IMR-90 (cell line): ENCODE data around the gene MLXIPL. TPM values are rescaled to one million over a fixed set of nuclear protein-coding genes. Genes with fewer than 3 reads are reported as not detected.

Experiments used
- ATAC-seq: fragments of 200-7000 bp; cut with Tn5 transposase; 2 replicates; pipeline ENCODE4 v1.9.1; 2020; ENCODE audit warnings: low read depth, mild to moderate bottlenecking, moderate library complexity
- BruUV-seq: library from RNA; stranded (reverse); fragments of 400-500 nt; replicated peaks from 2 replicates; lab custom pipeline; 2021; lab: Mats Ljungman, UMichigan
- CTCF ChIA-PET: fragments of 300-600 bp; formaldehyde crosslinking; extraction: SDS; loops from one replicate; lab custom pipeline; 2021; ENCODE audit warnings: antibody characterized with exemption; lab: Yijun Ruan, JAX
- POLR2A ChIA-PET: fragments of 300-600 bp; sonication (Branson Sonifier 250); formaldehyde crosslinking; loops from one replicate; lab custom pipeline; 2022; ENCODE audit warnings: antibody characterized with exemption; ENCODE audit not compliant: unreplicated experiment; lab: Charles Lee
- DNase-seq: peaks from one replicate; pipeline ENCODE4 v3.0.0; 2013
- H2AFZ ChIP-seq: replicated peaks from 2 replicates; pipeline ENCODE3; 2013; ENCODE audit warnings: low read length, mild to moderate bottlenecking; ENCODE audit not compliant: poor library complexity
- H2AK5ac ChIP-seq: 2 replicates; pipeline ENCODE4 v1.6.1; 2013; ENCODE audit warnings: low read depth, low read length, inconsistent platforms
- H2AK9ac ChIP-seq: replicated peaks from 2 replicates; pipeline ENCODE3; 2013; ENCODE audit warnings: mild to moderate bottlenecking, low read depth, low read length, moderate library complexity; ENCODE audit not compliant: poor library complexity
- H2BK120ac ChIP-seq: 2 replicates; pipeline ENCODE4 v1.6.1; 2013; ENCODE audit warnings: low read depth, low read length, inconsistent platforms
- H2BK15ac ChIP-seq: 3 replicates; pipeline ENCODE4 v1.6.1; 2013; ENCODE audit warnings: low read depth, low read length, inconsistent platforms
- H2BK20ac ChIP-seq: 2 replicates; pipeline ENCODE4 v1.6.1; 2013; ENCODE audit warnings: low read depth, mild to moderate bottlenecking, inconsistent platforms, low read length, moderate library complexity
- H2BK5ac ChIP-seq: 2 replicates; pipeline ENCODE4 v1.6.1; 2013; ENCODE audit warnings: mild to moderate bottlenecking, low read depth, low read length, inconsistent platforms; ENCODE audit not compliant: poor library complexity, severe bottlenecking
- H3K14ac ChIP-seq: replicated peaks from 2 replicates; pipeline ENCODE4 v1.6.1; 2013; ENCODE audit warnings: low read depth, low read length, inconsistent platforms
- H3K18ac ChIP-seq: 2 replicates; pipeline ENCODE4 v1.6.1; 2013; ENCODE audit warnings: low read depth, low read length, control low read depth
- H3K23ac ChIP-seq: 2 replicates; pipeline ENCODE4 v1.6.1; 2013; ENCODE audit warnings: low read depth, low read length, inconsistent platforms
- H3K27ac ChIP-seq: 2 replicates; pipeline ENCODE4 v1.5.1; 2013; ENCODE audit warnings: mild to moderate bottlenecking, control low read depth, low read length; ENCODE audit not compliant: insufficient read depth
- H3K27me3 ChIP-seq: 2 replicates; pipeline ENCODE4 v1.6.1; 2013; ENCODE audit warnings: low read length; ENCODE audit not compliant: control insufficient read depth, insufficient read depth
- H3K36me3 ChIP-seq: 2 replicates; pipeline ENCODE4 v1.6.1; 2013; ENCODE audit warnings: low read length, mixed read lengths; ENCODE audit not compliant: control insufficient read depth, insufficient read depth
- H3K4ac ChIP-seq: 2 replicates; pipeline ENCODE4 v1.6.1; 2013; ENCODE audit warnings: low read depth, low read length, inconsistent platforms
- H3K4me1 ChIP-seq: 2 replicates; pipeline ENCODE4 v1.6.1; 2013; ENCODE audit warnings: low read length, mixed read lengths; ENCODE audit not compliant: control insufficient read depth, insufficient read depth
- H3K4me2 ChIP-seq: 2 replicates; pipeline ENCODE4 v1.6.1; 2013; ENCODE audit warnings: low read depth, mild to moderate bottlenecking, control low read depth, low read length, moderate library complexity
- H3K4me3 ChIP-seq: 2 replicates; pipeline ENCODE4 v1.5.1; 2013; ENCODE audit warnings: low read depth, mild to moderate bottlenecking, control low read depth, low read length, moderate library complexity; ENCODE audit not compliant: insufficient read depth
- H3K56ac ChIP-seq: 2 replicates; pipeline ENCODE4 v1.6.1; 2013; ENCODE audit warnings: low read length, inconsistent platforms; ENCODE audit not compliant: insufficient read depth; ENCODE audit errors: extremely low read depth
- H3K79me1 ChIP-seq, 2 experiments: 2 replicates each; pipeline ENCODE4 v1.6.1; 2013; ENCODE audit warnings: low read length in 2 of 2, inconsistent platforms in 1 of 2, low read depth in 1 of 2
- H3K9ac ChIP-seq: 2 replicates; pipeline ENCODE4 v1.6.1; 2013; ENCODE audit warnings: low read depth, low read length, control low read depth
- H3K9me1 ChIP-seq: 2 replicates; pipeline ENCODE4 v1.6.1; 2013; ENCODE audit warnings: low read length, inconsistent platforms; ENCODE audit not compliant: insufficient read depth
- H3K9me3 ChIP-seq: 2 replicates; pipeline ENCODE4 v1.6.1; 2013; ENCODE audit warnings: low read length; ENCODE audit not compliant: control insufficient read depth, insufficient read depth
- H4K20me1 ChIP-seq: 2 replicates; pipeline ENCODE4 v1.6.1; 2013; ENCODE audit warnings: low read length, inconsistent platforms; ENCODE audit not compliant: insufficient read depth
- H4K5ac ChIP-seq: 2 replicates; pipeline ENCODE4 v1.6.1; 2013; ENCODE audit warnings: mild to moderate bottlenecking, low read depth, low read length, control low read depth
- H4K8ac ChIP-seq, 2 experiments: 2 replicates each; pipeline ENCODE4 v1.6.1; 2013; ENCODE audit warnings: low read depth in 2 of 2, low read length in 2 of 2, control low read depth in 1 of 2, inconsistent platforms in 1 of 2
- H4K91ac ChIP-seq: 2 replicates; pipeline ENCODE4 v1.6.1; 2013; ENCODE audit warnings: low read depth, low read length, inconsistent platforms; ENCODE audit not compliant: insufficient read depth
- BHLHE40 ChIP-seq: fragments of 150-350 bp; IDR thresholded peaks from 2 replicates; pipeline ENCODE4 v1.6.1; 2016; ENCODE audit warnings: mild to moderate bottlenecking, low read depth, low read length
- CEBPB ChIP-seq: IDR thresholded peaks from 2 replicates; pipeline ENCODE4 v1.6.1; 2012; ENCODE audit warnings: low read depth, low read length, improper control_type of control experiment
- FOS ChIP-seq: fragments of 150-350 bp; IDR thresholded peaks from 2 replicates; pipeline ENCODE4 v1.6.1; 2016; ENCODE audit warnings: low read depth, low read length
- MXI1 ChIP-seq: IDR thresholded peaks from 2 replicates; pipeline ENCODE4 v1.6.1; 2012; ENCODE audit warnings: low read depth, mild to moderate bottlenecking, low read length, moderate library complexity, borderline replicate concordance
- NFE2L2 ChIP-seq: fragments of 150-350 bp; IDR thresholded peaks from 2 replicates; pipeline ENCODE4 v1.6.1; 2016; ENCODE audit warnings: low read depth, mild to moderate bottlenecking, low read length
- WGBS, 2 experiments: methylation state at CpG; one replicate each; pipeline versions ENCODE4 v1.1.5 to v1.1.7; 2013; ENCODE audit warnings: missing lambda C conversion rate in 2 of 2; ENCODE audit not compliant: insufficient read length in 1 of 2; ENCODE audit errors: extremely low coverage in 2 of 2; 5-methylcytosine and 5-hydroxymethylcytosine counted together
- dilution Hi-C: fragments of 300-500 bp; cut with HindIII; formaldehyde crosslinking; loops from one replicate; pipeline ENCODE4 v1.14.3; 2018; ENCODE audit warnings: low sequenced_read_pairs; ENCODE audit not compliant: unreplicated experiment
- in situ Hi-C: fragments of 300-500 bp; cut with MboI; formaldehyde crosslinking; loops from 3 replicates; pipeline ENCODE4 v1.14.3; 2019; ENCODE audit warnings: low sequenced_read_pairs, inconsistent platforms, mixed read lengths
- intact Hi-C: fragments of 100-400 bp; cut with micrococcal nuclease; formaldehyde crosslinking; loops from 2 replicates; pipeline ENCODE4 v1.10.0; 2022
- polyA plus RNA-seq, 3 experiments: library from polyadenylated mRNA; depleted of rRNA; stranded (reverse); fragments of >200 nt; gene quantifications; 2 replicates each; pipeline ENCODE4 v1.2.3, GENCODE V29; 2012; ENCODE audit warnings: low replicate concordance in 1 of 3
- total RNA-seq: library from RNA; depleted of rRNA; stranded (reverse); fragments of >200 nt; gene quantifications from 2 replicates; pipeline ENCODE4 v1.2.3, GENCODE V29; 2012; rRNA removed
- TF ChIP-seq, protein P1 (sequence below): conservative IDR thresholded peaks from 2 replicates; pipeline ENCODE4 v1.5.1; 2012; ENCODE audit warnings: mild to moderate bottlenecking, low read depth, low read length, improper control_type of control experiment
- TF ChIP-seq, protein P2 (sequence below): fragments of 150-350 bp; IDR thresholded peaks from 2 replicates; pipeline ENCODE4 v1.6.1; 2017; ENCODE audit warnings: mild to moderate bottlenecking, antibody characterized with exemption, low read length, low read depth

Gene MLXIPL
- total and polyA plus RNA-seq, 2 of the 4 experiments (the other 2 are of a cell fraction), result not detected

- whole genome bisulfite sequencing, 2 experiments, result no CpG with 5 or more reads among the region's 2 CpGs
- peaks cover 13% of the 10 kb centered on the region; the same call in 1 of the 2 replicates for H3K9me1 ChIP-seq
- peaks cover 52 to 85% of the 10 kb centered on the region in 2 experiments for H3K79me1 ChIP-seq
- H3K36me3 ChIP-seq, result peaks cover 38% of the 10 kb centered on the region
- no peak overlapping the region for H2AFZ ChIP-seq
- TF ChIP-seq, protein P1, sequence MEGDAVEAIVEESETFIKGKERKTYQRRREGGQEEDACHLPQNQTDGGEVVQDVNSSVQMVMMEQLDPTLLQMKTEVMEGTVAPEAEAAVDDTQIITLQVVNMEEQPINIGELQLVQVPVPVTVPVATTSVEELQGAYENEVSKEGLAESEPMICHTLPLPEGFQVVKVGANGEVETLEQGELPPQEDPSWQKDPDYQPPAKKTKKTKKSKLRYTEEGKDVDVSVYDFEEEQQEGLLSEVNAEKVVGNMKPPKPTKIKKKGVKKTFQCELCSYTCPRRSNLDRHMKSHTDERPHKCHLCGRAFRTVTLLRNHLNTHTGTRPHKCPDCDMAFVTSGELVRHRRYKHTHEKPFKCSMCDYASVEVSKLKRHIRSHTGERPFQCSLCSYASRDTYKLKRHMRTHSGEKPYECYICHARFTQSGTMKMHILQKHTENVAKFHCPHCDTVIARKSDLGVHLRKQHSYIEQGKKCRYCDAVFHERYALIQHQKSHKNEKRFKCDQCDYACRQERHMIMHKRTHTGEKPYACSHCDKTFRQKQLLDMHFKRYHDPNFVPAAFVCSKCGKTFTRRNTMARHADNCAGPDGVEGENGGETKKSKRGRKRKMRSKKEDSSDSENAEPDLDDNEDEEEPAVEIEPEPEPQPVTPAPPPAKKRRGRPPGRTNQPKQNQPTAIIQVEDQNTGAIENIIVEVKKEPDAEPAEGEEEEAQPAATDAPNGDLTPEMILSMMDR, result no peak
- no peak for TF ChIP-seq CEBPB
- TF ChIP-seq, protein P2, sequence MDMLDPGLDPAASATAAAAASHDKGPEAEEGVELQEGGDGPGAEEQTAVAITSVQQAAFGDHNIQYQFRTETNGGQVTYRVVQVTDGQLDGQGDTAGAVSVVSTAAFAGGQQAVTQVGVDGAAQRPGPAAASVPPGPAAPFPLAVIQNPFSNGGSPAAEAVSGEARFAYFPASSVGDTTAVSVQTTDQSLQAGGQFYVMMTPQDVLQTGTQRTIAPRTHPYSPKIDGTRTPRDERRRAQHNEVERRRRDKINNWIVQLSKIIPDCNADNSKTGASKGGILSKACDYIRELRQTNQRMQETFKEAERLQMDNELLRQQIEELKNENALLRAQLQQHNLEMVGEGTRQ, result no peak
- no peak for TF ChIP-seq BHLHE40
- TF ChIP-seq FOS, result no peak
- TF ChIP-seq MXI1, result no peak
- no peak for TF ChIP-seq NFE2L2
- no peaks in the 10 kb centered on the region for H3K27me3 ChIP-seq
- in situ Hi-C loops (no loop called here), dilution Hi-C loops (no loop called here), intact Hi-C loops (no loop called here)
- ATAC-seq, result no peak
- no peak overlapping the region for H4K91ac ChIP-seq
- no peak overlapping the region for H3K18ac ChIP-seq
- H3K4me1 ChIP-seq, result no peaks in the 10 kb centered on the region
- no peak overlapping the region for H2BK5ac ChIP-seq
- no peak overlapping the region for H3K27ac ChIP-seq
- H4K20me1 ChIP-seq, result peaks cover 27% of the 10 kb centered on the region
- no peak overlapping the region for H3K23ac ChIP-seq
- H3K14ac ChIP-seq, result no peak overlapping the region
- H4K8ac ChIP-seq, result no peak overlapping the region
- H2BK15ac ChIP-seq, result no peak overlapping the region
- H2AK9ac ChIP-seq, result no peak overlapping the region
- no peak overlapping the region for H3K4me2 ChIP-seq
- no peak overlapping the region for H2BK20ac ChIP-seq
- no peak overlapping the region for H3K4me3 ChIP-seq
- H4K5ac ChIP-seq, result no peak overlapping the region
- no peak overlapping the region for H2AK5ac ChIP-seq
- H3K56ac ChIP-seq, result no peak overlapping the region
- CTCF ChIA-PET, result no interaction called here
- no peak for DNase-seq
- no peak overlapping the region for H3K4ac ChIP-seq
- H3K9ac ChIP-seq, result no peak overlapping the region
- no peaks in the 10 kb centered on the region for H3K9me3 ChIP-seq
- H2BK120ac ChIP-seq, result no peak overlapping the region
- POLR2A ChIA-PET, result interaction anchor here (0.7 kb wide), 1 partner anchor 23 kb away, joined by 5 read pairs; no protein-coding TSS in a partner anchor
- no TSS peak for BruUV-seq
Observed at GRCh38 chr7:73544678-73545077, 79.6 kb downstream of the MLXIPL start.

Other genes with a start within 250 kb of the MLXIPL start
- gene FZD9, start 190.7 kb downstream of the MLXIPL start, total RNA-seq, result 0.72 and 0.83 TPM in 2 replicates
- 1.6 and 1.8 TPM in 2 replicates for gene FZD9, start 190.7 kb downstream of the MLXIPL start, polyA plus RNA-seq (2012; rRNA removed)
- 45.0 and 60.8 TPM in 2 replicates for gene BAZ1B, start 102.2 kb downstream of the MLXIPL start, total RNA-seq
- gene BAZ1B, start 102.2 kb downstream of the MLXIPL start, polyA plus RNA-seq (2012; rRNA removed), result 16.8 and 20.2 TPM in 2 replicates
- gene BCL7B, start 66.8 kb downstream of the MLXIPL start, total RNA-seq, result 6.1 and 7.2 TPM in 2 replicates
- gene BCL7B, start 66.8 kb downstream of the MLXIPL start, polyA plus RNA-seq (2012; rRNA removed), result 51.3 and 62.6 TPM in 2 replicates
- 81.7 and 94.1 TPM in 2 replicates for gene TBL2, start 45.9 kb downstream of the MLXIPL start, total RNA-seq
- 61.8 and 72.6 TPM in 2 replicates for gene TBL2, start 45.9 kb downstream of the MLXIPL start, polyA plus RNA-seq (2012; rRNA removed)
- gene VPS37D, start 43.3 kb upstream of the MLXIPL start, total RNA-seq, result 2.3 and 2.8 TPM in 2 replicates
- gene VPS37D, start 43.3 kb upstream of the MLXIPL start, polyA plus RNA-seq (2012; rRNA removed), result 3.1 and 4.8 TPM in 2 replicates
- 1.6 and 1.7 TPM in 2 replicates for gene DNAJC30, start 58.9 kb upstream of the MLXIPL start, total RNA-seq
- gene DNAJC30, start 58.9 kb upstream of the MLXIPL start, polyA plus RNA-seq (2012; rRNA removed), result 9.0 and 10.6 TPM in 2 replicates
- 35.7 and 40.8 TPM in 2 replicates for gene BUD23, start 59.1 kb upstream of the MLXIPL start, total RNA-seq
- 65.2 and 72.2 TPM in 2 replicates for gene BUD23, start 59.1 kb upstream of the MLXIPL start, polyA plus RNA-seq (2012; rRNA removed)
- 9.3 and 10.0 TPM in 2 replicates for gene STX1A, start 95.1 kb upstream of the MLXIPL start, total RNA-seq
- 22.0 and 22.6 TPM in 2 replicates for gene STX1A, start 95.1 kb upstream of the MLXIPL start, polyA plus RNA-seq (2012; rRNA removed)
- 13.4 and 14.2 TPM in 2 replicates for gene ABHD11, start 114.3 kb upstream of the MLXIPL start, total RNA-seq
- gene ABHD11, start 114.3 kb upstream of the MLXIPL start, polyA plus RNA-seq (2012; rRNA removed), result 19.9 and 22.6 TPM in 2 replicates
- 0.18 TPM in 1 of 2 replicates, not detected in the other for gene CLDN3, start 145.7 kb upstream of the MLXIPL start, total RNA-seq
- gene CLDN3, start 145.7 kb upstream of the MLXIPL start, polyA plus RNA-seq (2012; rRNA removed), result 0.12 and 0.16 TPM in 2 replicates
- gene CLDN4, start 206.5 kb upstream of the MLXIPL start, total RNA-seq, result 2.9 and 3.9 TPM in 2 replicates
- gene CLDN4, start 206.5 kb upstream of the MLXIPL start, polyA plus RNA-seq (2012; rRNA removed), result 3.8 and 4.4 TPM in 2 replicates
- 1.7 and 2.3 TPM in 2 replicates for gene METTL27, start 218.0 kb upstream of the MLXIPL start, total RNA-seq
- gene METTL27, start 218.0 kb upstream of the MLXIPL start, polyA plus RNA-seq (2012; rRNA removed), result 4.3 and 5.2 TPM in 2 replicates
- gene TMEM270, start 236.6 kb upstream of the MLXIPL start, total RNA-seq, result not detected in 2 replicates
- gene TMEM270, start 236.6 kb upstream of the MLXIPL start, polyA plus RNA-seq (2012; rRNA removed), result 0.17 TPM in 1 of 2 replicates, not detected in the other